ENCODE measurements around the gene SCYL3. TPM values are rescaled to one million over a fixed set of nuclear protein-coding genes. Genes with fewer than 3 reads are reported as not detected.
"Not testable (repeated sequence)": the region's sequence is repeated elsewhere in the genome, so short reads cannot be mapped to it uniquely, and the experiment has no call there.

The SCYL3 gene
- total RNA-seq, 1 donor from 2014 or later, result 8.8 TPM

DNA sequence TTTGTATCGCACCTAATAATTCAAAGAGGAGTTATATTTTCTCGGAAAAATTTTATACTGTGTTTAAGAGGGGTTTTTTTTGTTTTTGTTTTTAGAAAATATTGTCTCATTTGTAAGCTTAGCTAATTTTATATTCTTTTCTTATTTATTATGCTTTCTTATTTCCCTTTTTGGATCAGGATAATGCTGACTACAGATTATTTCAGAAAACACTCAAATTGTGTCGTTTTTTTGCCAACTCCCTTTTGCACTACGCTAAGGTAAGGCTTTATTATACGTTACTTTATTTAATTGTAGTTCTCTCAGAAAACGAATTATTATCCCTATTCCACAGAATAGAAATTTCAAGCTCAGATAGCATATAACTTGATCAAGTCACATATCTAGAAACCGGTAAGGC, 72.2 kb downstream of the SCYL3 start:
- TF ChIP-seq, protein P1, sequence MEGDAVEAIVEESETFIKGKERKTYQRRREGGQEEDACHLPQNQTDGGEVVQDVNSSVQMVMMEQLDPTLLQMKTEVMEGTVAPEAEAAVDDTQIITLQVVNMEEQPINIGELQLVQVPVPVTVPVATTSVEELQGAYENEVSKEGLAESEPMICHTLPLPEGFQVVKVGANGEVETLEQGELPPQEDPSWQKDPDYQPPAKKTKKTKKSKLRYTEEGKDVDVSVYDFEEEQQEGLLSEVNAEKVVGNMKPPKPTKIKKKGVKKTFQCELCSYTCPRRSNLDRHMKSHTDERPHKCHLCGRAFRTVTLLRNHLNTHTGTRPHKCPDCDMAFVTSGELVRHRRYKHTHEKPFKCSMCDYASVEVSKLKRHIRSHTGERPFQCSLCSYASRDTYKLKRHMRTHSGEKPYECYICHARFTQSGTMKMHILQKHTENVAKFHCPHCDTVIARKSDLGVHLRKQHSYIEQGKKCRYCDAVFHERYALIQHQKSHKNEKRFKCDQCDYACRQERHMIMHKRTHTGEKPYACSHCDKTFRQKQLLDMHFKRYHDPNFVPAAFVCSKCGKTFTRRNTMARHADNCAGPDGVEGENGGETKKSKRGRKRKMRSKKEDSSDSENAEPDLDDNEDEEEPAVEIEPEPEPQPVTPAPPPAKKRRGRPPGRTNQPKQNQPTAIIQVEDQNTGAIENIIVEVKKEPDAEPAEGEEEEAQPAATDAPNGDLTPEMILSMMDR (IDR thresholded peaks at IDR 0.05; ENCODE audit: partially characterized antibody, unreplicated experiment), result no peak
- DNase-seq, result no peak
- H3K36me3 Mint-ChIP-seq (ENCODE audit: unreplicated experiment), result no peaks in the 10 kb centered on the region
- no peaks in the 10 kb centered on the region for H3K4me1 Mint-ChIP-seq (ENCODE audit: low read depth, unreplicated experiment)
- no peak overlapping the region for H3K27ac Mint-ChIP-seq (ENCODE audit: unreplicated experiment)
- no peaks in the 10 kb centered on the region for H3K9me3 Mint-ChIP-seq (ENCODE audit: unreplicated experiment)
- H3K27me3 Mint-ChIP-seq (ENCODE audit: unreplicated experiment), result no peaks in the 10 kb centered on the region
- no peak overlapping the region for H3K4me3 Mint-ChIP-seq (ENCODE audit: unreplicated experiment)

DNA sequence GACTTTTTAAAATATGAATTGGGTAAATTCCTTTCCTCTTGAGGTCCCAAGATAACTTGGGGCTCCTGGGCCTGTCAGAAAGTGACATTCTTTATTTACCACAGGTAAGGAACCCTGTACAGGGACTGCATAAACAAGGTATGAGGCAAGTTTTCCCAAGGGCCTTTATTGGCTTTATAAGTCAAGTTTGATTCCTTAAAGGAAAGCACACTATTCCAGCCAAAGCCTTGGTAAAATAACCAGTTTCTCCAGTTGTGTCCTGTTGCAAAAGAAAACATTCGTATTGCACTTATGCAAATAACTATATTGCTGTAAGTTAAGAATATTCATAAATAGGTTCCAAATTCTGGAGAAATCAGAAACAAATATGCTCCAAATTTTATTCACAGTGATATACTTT, 77.1 kb downstream of the SCYL3 start:
- no peaks in the 10 kb centered on the region for H3K4me1 Mint-ChIP-seq (ENCODE audit: low read depth, unreplicated experiment)
- H3K36me3 Mint-ChIP-seq (ENCODE audit: unreplicated experiment), result no peaks in the 10 kb centered on the region
- no peak for DNase-seq
- no peak overlapping the region for H3K4me3 Mint-ChIP-seq (ENCODE audit: unreplicated experiment)
- no peak overlapping the region for H3K27ac Mint-ChIP-seq (ENCODE audit: unreplicated experiment)
- H3K27me3 Mint-ChIP-seq (ENCODE audit: unreplicated experiment), result no peaks in the 10 kb centered on the region
- TF ChIP-seq, protein P1 (IDR thresholded peaks at IDR 0.05; ENCODE audit: partially characterized antibody, unreplicated experiment), result no peak
- no peaks in the 10 kb centered on the region for H3K9me3 Mint-ChIP-seq (ENCODE audit: unreplicated experiment)

DNA sequence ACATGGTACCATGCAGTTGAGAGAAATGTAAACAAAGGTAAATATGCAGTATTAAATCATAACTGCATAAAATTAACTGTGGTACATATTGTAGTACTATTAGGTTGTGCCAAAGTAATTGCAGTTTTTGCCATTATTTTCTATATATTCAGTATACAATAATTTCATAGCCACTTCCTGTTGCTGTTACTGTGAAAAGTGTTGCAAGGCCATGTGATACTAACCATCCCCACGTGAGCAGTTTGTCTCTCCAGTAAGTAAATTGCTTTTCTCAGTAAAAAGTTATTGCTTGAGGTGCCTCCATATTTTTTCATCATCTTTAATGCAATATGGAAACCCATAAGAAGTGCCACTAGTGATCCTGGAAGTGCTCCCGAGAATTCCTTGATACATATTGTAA, 79.4 kb downstream of the SCYL3 start:
- no peak for DNase-seq
- Mint-ChIP-seq H3K36me3 (ENCODE audit: unreplicated experiment) (no peaks in the 10 kb centered on the region), H3K9me3 (ENCODE audit: unreplicated experiment) (no peaks in the 10 kb centered on the region), H3K27ac (ENCODE audit: unreplicated experiment) (no peak overlapping the region), H3K27me3 (ENCODE audit: unreplicated experiment) (no peaks in the 10 kb centered on the region), H3K4me3 (ENCODE audit: unreplicated experiment) (no peak overlapping the region), H3K4me1 (ENCODE audit: low read depth, unreplicated experiment) (no peaks in the 10 kb centered on the region)
- TF ChIP-seq, protein P1 (IDR thresholded peaks at IDR 0.05; ENCODE audit: partially characterized antibody, unreplicated experiment), result no peak

DNA sequence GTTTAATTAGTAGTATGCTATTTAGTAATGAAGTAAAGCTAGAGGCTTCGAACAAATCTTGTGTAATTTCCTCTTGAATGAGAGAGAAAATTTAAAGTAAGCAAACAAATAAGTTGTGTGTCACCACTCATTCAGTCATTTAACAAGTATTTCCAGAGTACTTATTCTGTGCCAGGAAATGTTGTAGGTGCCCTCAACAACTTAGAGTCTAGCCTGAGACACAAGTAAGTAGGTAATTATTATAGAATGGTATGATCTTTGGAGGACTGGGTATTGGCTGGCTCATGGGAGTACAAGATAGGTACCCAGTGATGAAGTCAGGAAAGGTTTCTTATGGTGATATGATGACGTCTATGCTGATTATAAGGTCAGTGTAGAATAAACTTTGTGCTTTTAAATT, 81.6 kb downstream of the SCYL3 start:
- no peaks in the 10 kb centered on the region for H3K4me1 Mint-ChIP-seq (ENCODE audit: low read depth, unreplicated experiment)
- no peak for DNase-seq
- TF ChIP-seq, protein P1 (IDR thresholded peaks at IDR 0.05; ENCODE audit: partially characterized antibody, unreplicated experiment), result no peak
- no peaks in the 10 kb centered on the region for H3K9me3 Mint-ChIP-seq (ENCODE audit: unreplicated experiment)
- H3K27ac Mint-ChIP-seq (ENCODE audit: unreplicated experiment), result no peak overlapping the region
- no peaks in the 10 kb centered on the region for H3K36me3 Mint-ChIP-seq (ENCODE audit: unreplicated experiment)
- H3K27me3 Mint-ChIP-seq (ENCODE audit: unreplicated experiment), result no peaks in the 10 kb centered on the region
- no peak overlapping the region for H3K4me3 Mint-ChIP-seq (ENCODE audit: unreplicated experiment)

DNA sequence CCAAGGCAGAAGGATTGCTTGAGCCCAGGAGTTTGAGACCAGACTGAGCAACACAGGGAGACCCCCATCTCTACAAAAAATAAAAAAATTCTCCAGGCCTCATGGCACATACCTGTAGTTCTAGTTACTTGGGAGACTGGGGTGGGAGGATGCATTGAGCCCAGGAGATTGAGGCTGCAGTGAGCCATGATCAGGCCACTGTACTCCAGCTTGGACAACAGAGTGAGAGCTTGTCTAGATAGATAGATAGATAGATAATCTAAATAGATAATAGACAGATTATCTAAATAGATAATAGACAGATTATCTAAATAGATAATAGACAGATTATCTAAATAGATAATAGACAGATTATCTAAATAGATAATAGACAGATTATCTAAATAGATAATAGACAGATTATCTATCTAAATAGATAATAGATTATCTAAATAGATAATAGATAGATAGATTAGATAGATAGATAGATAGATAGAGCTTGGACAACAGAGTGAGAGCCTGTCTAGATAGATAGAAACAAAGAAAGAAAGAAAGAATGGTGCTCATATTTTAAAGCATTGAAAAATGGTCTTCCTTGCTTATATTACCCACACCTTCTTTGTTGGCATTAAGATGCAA, 82.2 kb downstream of the SCYL3 start:
- H3K4me1 Mint-ChIP-seq (ENCODE audit: low read depth, unreplicated experiment); H3K36me3 Mint-ChIP-seq (ENCODE audit: unreplicated experiment); H3K4me3 Mint-ChIP-seq (ENCODE audit: unreplicated experiment); DNase-seq; H3K9me3 Mint-ChIP-seq (ENCODE audit: unreplicated experiment); H3K27me3 Mint-ChIP-seq (ENCODE audit: unreplicated experiment); H3K27ac Mint-ChIP-seq (ENCODE audit: unreplicated experiment): not testable (repeated sequence)
